DND-41 (cell line): ENCODE results near the gene LRRC27.

Experiments used
- ATAC-seq: fragments of 200-7000 bp; cut with Tn5 transposase; 3 replicates; pipeline ENCODE4 v1.9.1; 2021; ENCODE audit warnings: low read depth; ENCODE audit not compliant: insufficient read depth
- DNase-seq: peaks from one replicate; pipeline ENCODE4 v3.0.0-alpha.2; 2020
- H2AFZ ChIP-seq: 2 replicates; pipeline ENCODE4 v1.6.0; 2012; ENCODE audit warnings: low read depth, low read length
- H3K27ac ChIP-seq: 2 replicates; pipeline ENCODE4 v1.5.1; 2012; ENCODE audit warnings: low read length, inconsistent platforms
- H3K27me3 ChIP-seq: fragments of 200-600 bp; sonication (generic); 2 replicates; pipeline ENCODE4 v1.6.0; 2012; ENCODE audit warnings: low read length, mild to moderate bottlenecking, inconsistent platforms; ENCODE audit not compliant: insufficient read depth, poor library complexity
- H3K36me3 ChIP-seq: 2 replicates; pipeline ENCODE4 v1.5.1; 2012; ENCODE audit warnings: low read length, inconsistent platforms; ENCODE audit not compliant: insufficient read depth
- H3K4me1 ChIP-seq: 2 replicates; pipeline ENCODE4 v1.5.1; 2012; ENCODE audit warnings: mild to moderate bottlenecking, low read length; ENCODE audit not compliant: insufficient read depth
- H3K4me2 ChIP-seq: 2 replicates; pipeline ENCODE4 v1.6.0; 2012; ENCODE audit warnings: mild to moderate bottlenecking, moderate library complexity, low read length, inconsistent platforms; ENCODE audit not compliant: insufficient read depth
- H3K4me3 ChIP-seq, 2 experiments: fragments of 200-600 bp in 1 of 2; shearing (Covaris generic) in 1 of 2; 2 replicates each; pipeline ENCODE4 v1.5.1; 2012 to 2016; ENCODE audit warnings: inconsistent platforms in 2 of 2, low read length in 2 of 2, mild to moderate bottlenecking in 2 of 2, low read depth in 1 of 2, moderate library complexity in 1 of 2
- H3K79me2 ChIP-seq: 2 replicates; pipeline ENCODE4 v1.6.0; 2012; ENCODE audit warnings: low read length, inconsistent platforms; ENCODE audit not compliant: insufficient read depth
- H3K9ac ChIP-seq: 2 replicates; pipeline ENCODE4 v1.6.0; 2012; ENCODE audit warnings: low read depth, mild to moderate bottlenecking, inconsistent platforms, low read length, moderate library complexity
- H3K9me3 ChIP-seq: 2 replicates; pipeline ENCODE4 v1.5.1; 2012; ENCODE audit warnings: low read length, moderate library complexity, mild to moderate bottlenecking, inconsistent platforms; ENCODE audit not compliant: insufficient read depth, severe bottlenecking
- H4K20me1 ChIP-seq: 2 replicates; pipeline ENCODE4 v1.6.0; 2012; ENCODE audit warnings: low read length; ENCODE audit not compliant: insufficient read depth
- EZH2 ChIP-seq: IDR thresholded peaks from 3 replicates; pipeline ENCODE4 v1.6.1; 2012; ENCODE audit warnings: borderline replicate concordance, low read depth, mild to moderate bottlenecking, moderate library complexity, low read length, inconsistent platforms; ENCODE audit not compliant: severe bottlenecking
- TF ChIP-seq, protein P1 (sequence below): IDR thresholded peaks from 2 replicates; pipeline ENCODE4 v1.5.1; 2012; ENCODE audit warnings: borderline replicate concordance, low read length, moderate library complexity, mild to moderate bottlenecking; ENCODE audit not compliant: poor library complexity, severe bottlenecking; ENCODE audit errors: extremely low read depth

Gene LRRC27

DNA sequence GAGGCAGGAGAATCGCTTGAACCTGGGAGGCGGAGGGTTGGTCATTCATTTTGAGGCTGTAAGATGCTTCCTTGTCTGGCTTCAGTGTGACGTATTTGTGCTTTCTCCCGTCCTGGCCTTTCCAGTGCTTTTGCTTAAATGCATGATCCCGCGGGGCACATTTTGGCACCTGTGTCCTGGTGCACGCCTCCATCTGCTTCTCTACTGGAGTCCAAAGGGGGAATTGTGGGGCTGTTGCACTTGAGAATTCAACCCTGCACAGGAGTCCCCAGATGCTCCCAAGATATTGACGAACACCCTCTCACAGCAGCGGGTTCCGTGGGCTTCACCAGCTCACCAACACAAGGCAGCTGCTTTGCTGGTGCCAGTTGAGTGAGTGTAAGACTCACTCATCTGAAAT is 10.3 kb upstream of the LRRC27 start:
- H3K27me3 ChIP-seq, result no peaks in the 10 kb centered on the region
- ATAC-seq (no peak), DNase-seq (no peak)
- no peak overlapping the region for H3K4me2 ChIP-seq
- H3K79me2 ChIP-seq, result peaks cover 3% of the 10 kb centered on the region; the same call in 1 of the 2 replicates
- no peaks in the 10 kb centered on the region for H3K36me3 ChIP-seq
- no peak overlapping the region for H2AFZ ChIP-seq
- no peak overlapping the region for H3K9ac ChIP-seq
- TF ChIP-seq, protein P1, sequence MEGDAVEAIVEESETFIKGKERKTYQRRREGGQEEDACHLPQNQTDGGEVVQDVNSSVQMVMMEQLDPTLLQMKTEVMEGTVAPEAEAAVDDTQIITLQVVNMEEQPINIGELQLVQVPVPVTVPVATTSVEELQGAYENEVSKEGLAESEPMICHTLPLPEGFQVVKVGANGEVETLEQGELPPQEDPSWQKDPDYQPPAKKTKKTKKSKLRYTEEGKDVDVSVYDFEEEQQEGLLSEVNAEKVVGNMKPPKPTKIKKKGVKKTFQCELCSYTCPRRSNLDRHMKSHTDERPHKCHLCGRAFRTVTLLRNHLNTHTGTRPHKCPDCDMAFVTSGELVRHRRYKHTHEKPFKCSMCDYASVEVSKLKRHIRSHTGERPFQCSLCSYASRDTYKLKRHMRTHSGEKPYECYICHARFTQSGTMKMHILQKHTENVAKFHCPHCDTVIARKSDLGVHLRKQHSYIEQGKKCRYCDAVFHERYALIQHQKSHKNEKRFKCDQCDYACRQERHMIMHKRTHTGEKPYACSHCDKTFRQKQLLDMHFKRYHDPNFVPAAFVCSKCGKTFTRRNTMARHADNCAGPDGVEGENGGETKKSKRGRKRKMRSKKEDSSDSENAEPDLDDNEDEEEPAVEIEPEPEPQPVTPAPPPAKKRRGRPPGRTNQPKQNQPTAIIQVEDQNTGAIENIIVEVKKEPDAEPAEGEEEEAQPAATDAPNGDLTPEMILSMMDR, result no peak
- TF ChIP-seq EZH2, result no peak
- H3K27ac ChIP-seq, result no peak overlapping the region
- no peaks in the 10 kb centered on the region for H3K9me3 ChIP-seq
- H3K4me1 ChIP-seq, result no peaks in the 10 kb centered on the region
- H4K20me1 ChIP-seq, result peaks cover 7% of the 10 kb centered on the region; the same call in 1 of the 2 replicates
- H3K4me3 ChIP-seq, result no peak overlapping the region

DNA sequence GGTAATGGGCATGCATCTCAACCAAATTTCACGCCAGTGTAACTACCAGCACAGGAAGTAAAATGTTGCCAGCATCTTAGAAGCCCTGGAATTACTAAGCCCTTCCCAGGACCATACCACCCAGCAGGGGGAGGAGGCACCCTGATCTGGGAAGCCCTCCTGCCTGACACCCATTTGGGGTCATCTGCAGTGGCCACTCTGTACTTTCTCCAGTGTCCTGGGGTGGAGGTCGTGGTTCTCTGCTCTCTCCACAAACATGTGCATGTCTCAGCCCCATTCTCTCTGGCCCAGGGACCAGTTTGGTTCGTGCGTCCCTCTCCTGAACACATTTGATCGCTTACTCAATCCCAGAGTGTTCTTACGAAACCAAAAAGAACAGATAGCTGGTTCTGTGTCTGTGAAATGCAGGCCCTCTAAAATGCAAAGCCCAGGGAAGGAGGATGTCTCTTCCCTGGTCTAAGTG is 9.4 kb upstream of the LRRC27 start:
- no peaks in the 10 kb centered on the region for H3K9me3 ChIP-seq
- no peak overlapping the region for H3K9ac ChIP-seq
- H3K4me3 ChIP-seq, result no peak overlapping the region
- DNase-seq (no peak), ATAC-seq (no peak)
- no peaks in the 10 kb centered on the region for H3K4me1 ChIP-seq
- peaks cover 9% of the 10 kb centered on the region; the same call in 1 of the 2 replicates for H4K20me1 ChIP-seq
- H3K79me2 ChIP-seq, result peaks cover 3% of the 10 kb centered on the region
- H3K27me3 ChIP-seq, result no peaks in the 10 kb centered on the region
- 0 out of 2 replicates have a peak, but pooled peaks cover 8% of the 10 kb centered on the region for H3K36me3 ChIP-seq
- no peak for TF ChIP-seq EZH2
- TF ChIP-seq, protein P1, result no peak
- H3K4me2 ChIP-seq, result no peak overlapping the region
- H2AFZ ChIP-seq, result no peak overlapping the region
- H3K27ac ChIP-seq, result no peak overlapping the region

DNA sequence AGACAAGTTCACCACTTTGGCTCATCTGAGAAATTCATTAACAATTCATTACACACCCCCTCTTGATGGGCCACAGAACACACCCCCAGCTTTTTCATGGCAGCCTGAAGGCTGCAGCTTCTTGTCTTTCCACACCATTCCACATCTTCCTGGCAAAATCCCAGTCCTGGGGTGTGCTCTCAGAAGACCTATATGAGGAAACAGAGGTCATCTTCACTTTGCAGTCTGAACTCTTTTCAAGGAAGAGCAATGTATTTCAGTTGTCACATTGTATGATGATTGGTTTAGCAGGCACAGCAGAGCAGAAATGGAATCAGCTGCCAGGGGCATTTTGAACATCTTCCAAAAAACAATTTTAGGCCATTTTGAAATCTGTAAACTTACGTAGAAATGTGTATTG is 7.8 kb upstream of the LRRC27 start:
- no peak overlapping the region for H3K27ac ChIP-seq
- no peak overlapping the region for H3K9ac ChIP-seq
- TF ChIP-seq, protein P1, result no peak
- TF ChIP-seq EZH2, result no peak
- peaks cover 19% of the 10 kb centered on the region for H3K79me2 ChIP-seq
- DNase-seq (no peak), ATAC-seq (no peak)
- H4K20me1 ChIP-seq, result peaks cover 22% of the 10 kb centered on the region
- H3K27me3 ChIP-seq, result no peaks in the 10 kb centered on the region
- peaks cover 12% of the 10 kb centered on the region for H3K36me3 ChIP-seq
- no peak overlapping the region for H3K4me3 ChIP-seq
- no peak overlapping the region for H2AFZ ChIP-seq
- H3K4me2 ChIP-seq, result no peak overlapping the region
- peaks cover 6% of the 10 kb centered on the region for H3K4me1 ChIP-seq
- no peaks in the 10 kb centered on the region for H3K9me3 ChIP-seq

DNA sequence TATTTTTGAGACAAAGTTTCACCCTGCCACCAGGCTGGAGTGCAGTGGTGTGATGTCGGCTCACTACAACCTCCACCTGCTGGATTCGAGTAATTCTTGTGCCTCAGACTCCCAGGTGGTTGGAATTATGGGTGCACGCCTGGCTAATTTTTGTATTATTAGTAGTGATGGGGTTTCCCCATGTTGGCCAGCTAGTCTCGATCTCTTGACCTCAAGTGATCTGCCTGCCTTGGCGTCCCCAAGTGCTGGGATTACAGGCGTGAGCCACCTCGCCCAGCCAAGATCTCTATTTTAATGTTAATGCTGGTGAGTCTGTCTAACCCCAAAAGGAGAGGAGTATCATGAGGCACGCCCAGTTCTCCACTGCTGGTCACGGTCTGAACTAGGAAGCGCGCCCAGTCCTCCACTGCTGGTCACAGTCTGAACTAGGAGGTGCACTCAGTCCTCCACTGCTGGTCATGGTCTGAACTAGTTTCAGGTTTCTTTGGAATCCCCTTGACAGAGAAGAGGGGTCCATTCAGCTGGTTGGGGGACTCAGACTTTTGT is 5.6 kb upstream of the LRRC27 start:
- TF ChIP-seq EZH2, result no peak
- TF ChIP-seq, protein P1, result no peak
- ATAC-seq (no peak), DNase-seq (no peak)
- Histone ChIP-seq H3K36me3 (peaks cover 20% of the 10 kb centered on the region), H4K20me1 (peaks cover 31% of the 10 kb centered on the region), H3K27me3 (no peaks in the 10 kb centered on the region), H2AFZ (no peak overlapping the region), H3K4me3 (no peak overlapping the region), H3K79me2 (peaks cover 41% of the 10 kb centered on the region), H3K9ac (no peak overlapping the region), H3K27ac (no peak overlapping the region), H3K9me3 (no peaks in the 10 kb centered on the region), H3K4me1 (peaks cover 22% of the 10 kb centered on the region), H3K4me2 (no peak overlapping the region)
